Activated naive CD4-positive, alpha-beta T cell treated with anti-CD3 and anti-CD28 coated beads, Interleukin-2, amount 10 ng/mL, durations not matched to agents 7 days and 5 days (primary cell): Measurements from ENCODE around the gene USP37.

Experiments
- CTCF ChIA-PET: fragments of 350-600 bp; sonication (Branson Sonifier 250); formaldehyde crosslinking; loops from one replicate; lab custom pipeline; 2021; ENCODE audit warnings: antibody characterized with exemption; lab: Charles Lee
- DNase-seq: peaks from one replicate; pipeline ENCODE4 v3.0.0-alpha.2; 2020
- H3K27ac Mint-ChIP-seq: one replicate; pipeline ENCODE4 v1.8.0; 2021; ENCODE audit warnings: mild to moderate bottlenecking, moderate library complexity, mixed read lengths
- H3K27me3 Mint-ChIP-seq: one replicate; pipeline ENCODE4 v1.8.0; 2021; ENCODE audit warnings: mild to moderate bottlenecking, mixed read lengths
- H3K36me3 Mint-ChIP-seq: one replicate; pipeline ENCODE4 v1.8.0; 2021; ENCODE audit warnings: mixed read lengths
- H3K4me1 Mint-ChIP-seq: one replicate; pipeline ENCODE4 v1.8.0; 2021; ENCODE audit warnings: mixed read lengths
- H3K4me3 Mint-ChIP-seq: one replicate; pipeline ENCODE4 v1.8.0; 2021; ENCODE audit warnings: mild to moderate bottlenecking, moderate library complexity, mixed read lengths
- H3K9me3 Mint-ChIP-seq: one replicate; pipeline ENCODE4 v1.8.0; 2021; ENCODE audit warnings: mixed read lengths

The USP37 gene

DNA sequence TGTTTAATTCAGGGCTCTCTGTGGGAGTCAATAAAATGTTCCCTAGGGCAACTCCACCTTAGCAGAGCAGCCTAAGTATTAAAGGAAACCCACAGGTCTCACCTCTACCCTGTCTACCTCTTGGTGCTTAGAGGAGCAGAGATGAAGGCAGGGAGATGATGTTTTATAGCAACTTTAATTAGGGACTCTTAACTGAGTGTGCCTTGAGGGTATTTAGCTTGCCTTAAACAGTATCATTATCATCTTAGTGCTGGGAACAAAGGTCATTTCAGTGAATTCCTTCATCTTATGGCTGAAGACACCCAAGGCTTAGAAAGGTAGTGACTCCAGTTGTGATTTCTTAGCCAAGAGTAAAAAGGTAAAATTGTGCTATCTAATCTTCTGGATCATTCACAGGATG is 122.5 kb downstream of the USP37 start:
- Mint-ChIP-seq H3K27ac (no peak overlapping the region), H3K27me3 (no peaks in the 10 kb centered on the region), H3K4me1 (peaks cover 3% of the 10 kb centered on the region), H3K4me3 (no peak overlapping the region), H3K36me3 (peaks cover 24% of the 10 kb centered on the region), H3K9me3 (no peaks in the 10 kb centered on the region)
- CTCF ChIA-PET, result interaction anchor here (0.9 kb wide), 1 partner anchor 20 kb away, joined by 3 read pairs; no protein-coding TSS in a partner anchor
- DNase-seq, result no peak

DNA sequence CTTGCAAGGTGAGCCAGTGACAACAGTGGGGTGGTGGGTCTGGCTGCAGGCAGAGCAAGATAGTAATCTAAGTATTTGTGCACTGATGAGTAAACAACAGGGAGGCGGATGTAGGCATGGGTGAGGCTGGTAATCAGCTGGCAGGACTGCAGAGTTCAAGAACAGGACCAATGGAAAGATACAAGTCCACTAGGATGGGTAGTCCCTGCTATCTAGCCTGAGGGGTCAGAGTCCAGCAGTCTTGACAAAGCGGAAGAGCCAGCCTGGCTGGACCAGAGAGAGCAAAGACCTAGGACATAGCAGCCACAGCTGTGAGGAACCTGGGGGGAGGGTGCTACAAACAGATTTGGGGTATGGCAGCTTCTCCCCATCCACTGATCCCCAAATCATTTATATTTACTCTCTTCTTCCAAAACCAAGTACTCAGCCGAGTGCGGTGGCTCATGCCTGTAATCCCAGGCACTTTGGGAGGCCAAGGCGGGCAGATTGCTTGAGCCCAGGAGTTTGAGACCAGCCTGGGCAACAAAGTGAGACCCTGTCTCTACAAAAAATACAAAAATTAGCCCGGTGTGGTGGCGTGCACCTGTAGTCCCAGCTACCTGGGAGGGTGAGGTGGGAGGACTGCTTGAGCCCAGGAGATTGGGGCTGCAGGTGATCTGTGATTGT is 123.3 kb downstream of the USP37 start:
- Mint-ChIP-seq H3K4me1 (peaks cover 3% of the 10 kb centered on the region), H3K27ac (no peak overlapping the region), H3K9me3 (no peaks in the 10 kb centered on the region), H3K4me3 (no peak overlapping the region), H3K27me3 (no peaks in the 10 kb centered on the region), H3K36me3 (peaks cover 19% of the 10 kb centered on the region)
- DNase-seq, result no peak
- CTCF ChIA-PET, result no interaction called here

DNA sequence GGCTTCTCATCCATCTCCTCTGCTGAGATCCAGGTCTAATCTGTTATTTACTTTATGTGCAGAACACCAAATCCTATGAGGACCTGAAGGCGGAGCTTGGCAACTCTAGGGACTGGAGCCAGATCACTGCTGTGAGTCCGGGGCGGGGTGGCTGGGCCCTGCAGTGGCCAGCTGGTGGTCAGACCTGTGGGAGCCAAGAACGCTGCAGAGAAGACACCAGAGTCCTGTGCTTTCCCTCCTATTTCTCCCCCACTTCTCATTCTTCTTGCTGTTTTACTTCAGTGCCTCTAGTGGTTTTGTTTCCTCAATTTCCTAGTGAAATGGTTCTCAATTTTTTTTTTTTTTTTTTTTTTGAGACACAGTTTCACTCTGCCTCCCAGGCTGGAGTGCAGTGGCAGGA is 129.6 kb downstream of the USP37 start:
- H3K36me3 Mint-ChIP-seq, result no peaks in the 10 kb centered on the region
- CTCF ChIA-PET, result no interaction called here
- H3K9me3 Mint-ChIP-seq, result no peaks in the 10 kb centered on the region

DNA sequence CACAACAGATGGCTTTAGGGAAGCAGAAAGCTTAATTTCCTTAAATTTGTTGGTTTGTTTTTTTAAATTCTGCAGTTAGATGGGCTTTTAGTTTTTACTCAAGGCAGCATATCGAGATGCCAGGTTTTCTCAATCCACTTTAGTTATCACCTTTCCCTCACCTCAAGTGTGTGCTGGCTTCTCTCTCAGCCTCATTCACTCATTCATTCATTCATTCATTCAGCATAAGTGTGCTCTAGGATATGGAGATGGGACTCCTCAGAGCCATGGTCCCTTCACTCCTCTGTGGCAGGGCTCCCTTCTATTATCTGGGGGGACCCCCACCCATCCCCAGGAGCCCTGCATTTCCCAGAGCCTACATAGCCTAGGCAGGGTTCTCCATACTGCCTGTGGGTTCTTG is 130.2 kb downstream of the USP37 start:
- Mint-ChIP-seq H3K27ac (no peak overlapping the region), H3K9me3 (no peaks in the 10 kb centered on the region), H3K27me3 (peaks cover 15% of the 10 kb centered on the region), H3K4me3 (no peak overlapping the region), H3K36me3 (no peaks in the 10 kb centered on the region), H3K4me1 (no peaks in the 10 kb centered on the region)
- DNase-seq, result no peak
- CTCF ChIA-PET, result no interaction called here

More for the DNA sequence above, 129.6 kb downstream of the USP37 start:
- Mint-ChIP-seq H3K27ac (no peak overlapping the region), H3K4me3 (no peak overlapping the region), H3K27me3 (peaks cover 10% of the 10 kb centered on the region), H3K4me1 (no peaks in the 10 kb centered on the region)
- DNase-seq, result no peak

DNA sequence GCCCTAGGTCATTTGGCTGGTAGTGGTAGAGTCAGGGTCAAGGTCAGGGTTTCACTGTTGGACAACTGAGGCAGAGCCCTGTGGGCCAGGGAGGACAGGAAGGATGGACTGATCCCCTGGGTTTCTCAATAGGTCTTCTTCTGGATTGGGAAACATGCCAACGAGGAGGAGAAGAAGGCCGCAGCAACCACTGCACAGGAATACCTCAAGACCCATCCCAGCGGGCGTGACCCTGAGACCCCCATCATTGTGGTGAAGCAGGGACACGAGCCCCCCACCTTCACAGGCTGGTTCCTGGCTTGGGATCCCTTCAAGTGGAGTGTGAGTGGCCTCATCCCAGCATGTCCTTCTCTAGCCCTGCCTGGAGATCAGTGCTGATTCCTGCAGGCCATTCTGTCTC is 131.2 kb downstream of the USP37 start:
- CTCF ChIA-PET, result no interaction called here
- H3K27me3 Mint-ChIP-seq, result peaks cover 24% of the 10 kb centered on the region
- no peaks in the 10 kb centered on the region for H3K36me3 Mint-ChIP-seq
- no peak for DNase-seq
- no peak overlapping the region for H3K4me3 Mint-ChIP-seq
- H3K27ac Mint-ChIP-seq, result no peak overlapping the region
- no peaks in the 10 kb centered on the region for H3K9me3 Mint-ChIP-seq
- no peaks in the 10 kb centered on the region for H3K4me1 Mint-ChIP-seq

DNA sequence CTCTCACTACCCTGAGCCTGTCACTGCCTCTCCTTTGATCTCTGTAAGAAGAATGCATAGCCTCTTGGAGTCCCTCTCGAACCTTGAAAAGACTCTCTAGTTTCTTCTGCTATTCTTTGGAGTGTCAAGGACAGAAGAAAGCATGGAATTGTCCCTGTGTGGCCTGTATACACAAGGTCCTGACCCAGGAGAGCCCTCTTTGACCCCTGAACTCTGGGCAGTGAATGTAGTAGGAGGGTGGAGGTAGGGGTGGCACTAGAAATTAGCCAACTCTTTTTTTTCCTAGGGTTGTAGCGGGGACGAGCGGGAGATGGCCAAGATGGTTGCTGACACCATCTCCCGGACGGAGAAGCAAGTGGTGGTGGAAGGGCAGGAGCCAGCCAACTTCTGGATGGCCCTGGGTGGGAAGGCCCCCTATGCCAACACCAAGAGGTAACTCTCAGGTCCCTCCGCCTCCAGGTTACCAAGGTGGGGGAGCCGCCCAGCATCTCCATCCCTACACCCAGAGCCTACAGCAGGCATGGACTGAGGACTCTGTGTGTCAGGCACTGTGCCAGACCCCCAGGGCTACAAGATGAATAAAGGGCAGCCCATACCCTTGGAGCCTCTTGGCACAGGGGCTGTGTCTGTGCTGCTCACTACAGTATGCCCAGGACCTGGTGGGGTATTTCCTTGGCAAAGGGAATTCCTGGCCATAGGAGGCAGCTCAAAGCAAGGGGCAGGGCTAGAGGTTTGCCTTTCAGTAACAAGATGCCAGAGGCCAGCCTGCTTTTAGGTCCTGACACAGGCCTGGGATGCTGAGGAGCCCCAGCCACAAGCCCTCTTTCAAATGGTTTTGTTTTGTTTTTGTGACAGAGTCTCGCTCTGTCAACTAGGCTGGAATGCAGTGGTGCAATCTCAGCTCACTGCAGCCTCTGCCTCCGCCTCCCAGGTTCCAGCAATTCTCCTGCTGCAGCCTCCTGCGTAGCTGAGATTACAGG is 132.9 kb downstream of the USP37 start:
- Mint-ChIP-seq H3K4me1 (peaks cover 2% of the 10 kb centered on the region), H3K27ac (no peak overlapping the region), H3K4me3 (no peak overlapping the region), H3K27me3 (peaks cover 37% of the 10 kb centered on the region), H3K36me3 (no peaks in the 10 kb centered on the region), H3K9me3 (no peaks in the 10 kb centered on the region)
- no peak for DNase-seq
- CTCF ChIA-PET, result no interaction called here

DNA sequence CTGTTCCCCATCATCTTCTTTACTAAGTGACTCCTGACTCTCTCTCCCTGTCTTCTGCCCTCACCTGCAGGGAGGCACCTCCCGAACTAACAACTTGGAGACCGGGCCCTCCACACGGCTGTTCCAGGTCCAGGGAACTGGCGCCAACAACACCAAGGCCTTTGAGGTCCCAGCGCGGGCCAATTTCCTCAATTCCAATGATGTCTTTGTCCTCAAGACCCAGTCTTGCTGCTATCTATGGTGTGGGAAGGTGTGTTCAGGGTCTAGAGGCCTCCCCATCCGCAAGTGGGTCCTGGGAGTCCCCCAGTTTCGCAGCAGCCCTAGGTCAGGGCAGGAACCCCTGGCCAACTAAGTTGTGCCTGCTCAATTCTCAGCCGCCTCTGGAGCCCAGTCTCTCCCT is 133.7 kb downstream of the USP37 start:
- CTCF ChIA-PET, result no interaction called here
- H3K27ac Mint-ChIP-seq, result no peak overlapping the region
- no peaks in the 10 kb centered on the region for H3K36me3 Mint-ChIP-seq
- peaks cover 3% of the 10 kb centered on the region for H3K4me1 Mint-ChIP-seq
- peaks cover 38% of the 10 kb centered on the region for H3K27me3 Mint-ChIP-seq
- no peak for DNase-seq
- H3K4me3 Mint-ChIP-seq, result no peak overlapping the region
- H3K9me3 Mint-ChIP-seq, result no peaks in the 10 kb centered on the region

DNA sequence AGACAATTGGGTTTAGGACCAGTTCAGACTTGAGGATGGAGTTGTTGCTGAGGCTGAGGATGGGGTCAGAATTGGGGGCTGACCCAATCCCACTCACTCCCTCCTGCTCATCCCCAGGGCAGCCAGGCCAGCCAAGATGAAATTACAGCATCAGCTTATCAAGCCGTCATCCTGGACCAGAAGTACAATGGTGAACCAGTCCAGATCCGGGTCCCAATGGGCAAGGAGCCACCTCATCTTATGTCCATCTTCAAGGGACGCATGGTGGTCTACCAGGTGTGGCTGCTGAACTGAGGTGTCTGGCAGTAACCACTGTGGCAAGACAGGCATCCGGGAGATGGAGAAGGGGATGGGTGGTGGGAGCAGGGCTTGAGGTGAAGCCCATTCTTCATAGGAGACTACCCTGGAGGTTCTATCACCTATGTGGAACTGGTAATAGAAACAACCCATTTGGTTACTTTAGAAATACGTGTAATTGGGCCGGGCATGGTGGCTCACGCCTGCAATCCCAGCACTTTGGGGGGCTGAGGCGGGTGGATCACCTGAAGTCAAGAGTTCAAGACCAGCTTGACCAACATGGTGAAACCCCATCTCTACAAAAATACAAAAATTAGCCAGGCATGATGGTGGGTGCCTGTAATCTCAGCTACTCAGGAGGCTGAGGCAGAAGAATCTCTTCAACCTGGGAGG is 135.3 kb downstream of the USP37 start:
- peaks cover 3% of the 10 kb centered on the region for H3K4me1 Mint-ChIP-seq
- H3K27ac Mint-ChIP-seq, result no peak overlapping the region
- H3K4me3 Mint-ChIP-seq, result no peak overlapping the region
- CTCF ChIA-PET, result no interaction called here
- no peaks in the 10 kb centered on the region for H3K36me3 Mint-ChIP-seq
- H3K27me3 Mint-ChIP-seq, result peaks cover 38% of the 10 kb centered on the region
- no peak for DNase-seq
- no peaks in the 10 kb centered on the region for H3K9me3 Mint-ChIP-seq

DNA sequence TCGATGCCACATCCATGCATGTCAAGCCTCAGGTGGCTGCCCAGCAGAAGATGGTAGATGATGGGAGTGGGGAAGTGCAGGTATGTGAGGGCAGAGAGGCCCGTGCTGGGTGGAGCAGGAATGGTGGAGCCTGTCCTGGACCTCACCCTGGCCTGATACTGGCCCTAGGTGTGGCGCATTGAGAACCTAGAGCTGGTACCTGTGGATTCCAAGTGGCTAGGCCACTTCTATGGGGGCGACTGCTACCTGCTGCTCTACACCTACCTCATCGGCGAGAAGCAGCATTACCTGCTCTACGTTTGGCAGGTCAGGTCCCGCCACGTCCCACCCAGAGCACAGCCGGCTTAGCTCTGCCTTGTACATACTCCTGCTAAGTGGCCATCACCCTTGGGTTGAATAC is 136.3 kb downstream of the USP37 start:
- no peak overlapping the region for H3K4me3 Mint-ChIP-seq
- no peak for DNase-seq
- peaks cover 3% of the 10 kb centered on the region for H3K4me1 Mint-ChIP-seq
- no peak overlapping the region for H3K27ac Mint-ChIP-seq
- CTCF ChIA-PET, result no interaction called here
- H3K27me3 Mint-ChIP-seq, result peaks cover 38% of the 10 kb centered on the region
- no peaks in the 10 kb centered on the region for H3K9me3 Mint-ChIP-seq
- H3K36me3 Mint-ChIP-seq, result no peaks in the 10 kb centered on the region

DNA sequence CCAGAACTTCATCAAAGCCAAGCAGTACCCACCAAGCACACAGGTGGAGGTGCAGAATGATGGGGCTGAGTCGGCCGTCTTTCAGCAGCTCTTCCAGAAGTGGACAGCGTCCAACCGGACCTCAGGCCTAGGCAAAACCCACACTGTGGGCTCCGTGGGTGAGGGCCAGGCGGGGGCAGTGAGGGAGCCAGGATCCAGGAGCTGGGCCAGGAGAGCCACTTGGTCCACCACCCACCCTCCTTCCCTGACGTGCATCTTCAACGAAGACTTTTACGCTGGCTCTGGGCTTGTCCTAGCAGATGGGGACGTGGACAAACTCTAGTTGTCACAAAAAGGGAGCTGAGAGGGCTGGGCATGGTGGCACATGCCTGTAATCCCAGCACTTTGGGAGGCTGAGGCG is 137.4 kb downstream of the USP37 start:
- Mint-ChIP-seq H3K9me3 (no peaks in the 10 kb centered on the region), H3K27me3 (peaks cover 38% of the 10 kb centered on the region), H3K36me3 (no peaks in the 10 kb centered on the region), H3K4me1 (peaks cover 3% of the 10 kb centered on the region), H3K27ac (no peak overlapping the region), H3K4me3 (no peak overlapping the region)
- no peak for DNase-seq
- CTCF ChIA-PET, result no interaction called here

DNA sequence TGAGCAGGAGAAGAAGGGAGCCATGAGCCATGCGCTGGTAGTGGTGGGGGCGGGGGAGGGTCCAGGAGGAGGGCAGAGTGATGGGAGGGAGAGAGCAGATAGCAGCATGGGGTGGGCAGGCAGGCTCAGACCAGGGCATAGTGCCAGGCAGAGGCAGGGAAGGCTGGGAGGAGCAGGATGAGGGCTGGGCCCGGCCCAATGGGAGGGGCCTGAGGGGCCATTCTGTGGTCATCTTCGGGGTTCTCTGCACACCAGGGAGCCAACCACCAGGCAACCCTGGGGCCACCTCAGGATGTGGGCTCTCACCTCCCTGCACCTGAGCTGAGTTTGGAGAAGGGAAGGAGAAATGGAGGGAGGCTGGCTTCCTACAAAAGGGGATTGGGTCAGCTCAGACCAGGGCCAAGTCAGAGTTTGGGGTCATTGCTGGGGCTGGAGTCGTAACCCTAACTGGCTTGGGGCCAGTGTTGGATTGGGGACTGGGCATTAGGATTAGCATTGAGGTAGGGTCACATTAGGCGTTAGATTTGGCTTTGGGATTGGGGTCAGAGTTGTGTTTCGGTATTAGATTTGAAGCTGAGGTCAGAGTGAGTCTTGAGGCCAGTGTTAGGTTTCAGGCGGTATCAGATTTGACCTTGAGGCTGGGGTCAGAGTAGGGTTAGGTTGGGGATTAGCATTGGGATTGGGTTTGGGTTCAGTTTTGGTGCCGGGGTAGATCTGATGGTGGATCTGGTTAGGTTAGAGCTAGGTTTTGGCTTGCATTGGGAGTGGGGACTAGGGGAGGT is 138.0 kb downstream of the USP37 start:
- CTCF ChIA-PET, result no interaction called here

DNA sequence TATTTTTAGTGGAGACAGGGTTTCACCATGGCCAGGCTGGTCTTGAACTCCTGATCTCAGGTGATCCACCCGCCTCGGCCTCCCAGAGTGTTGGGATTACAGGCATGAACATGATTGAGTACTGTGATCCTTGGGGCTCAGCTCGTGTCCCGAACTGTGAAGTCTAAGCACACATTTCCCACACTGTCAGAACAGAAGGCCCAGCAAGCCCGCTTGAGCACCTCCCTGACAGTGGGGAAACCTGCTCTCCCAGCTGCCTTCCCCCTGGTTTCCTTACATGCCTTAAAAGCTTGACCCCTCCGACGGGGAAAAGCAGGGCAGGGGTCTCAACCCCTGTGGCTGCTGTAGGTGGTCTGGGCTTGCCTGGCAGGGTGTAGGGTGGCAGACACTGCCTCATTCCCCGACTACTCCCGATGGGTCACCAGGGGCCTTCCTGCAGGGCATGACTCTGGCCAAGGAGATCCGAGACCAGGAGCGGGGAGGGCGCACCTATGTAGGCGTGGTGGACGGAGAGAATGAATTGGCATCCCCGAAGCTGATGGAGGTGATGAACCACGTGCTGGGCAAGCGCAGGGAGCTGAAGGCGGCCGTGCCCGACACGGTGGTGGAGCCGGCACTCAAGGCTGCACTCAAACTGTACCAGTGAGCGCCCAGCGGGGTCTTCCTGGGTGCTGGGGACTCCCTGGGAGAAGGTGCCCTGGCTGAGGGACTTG is 139.1 kb downstream of the USP37 start:
- CTCF ChIA-PET, result no interaction called here
- peaks cover 3% of the 10 kb centered on the region for H3K4me1 Mint-ChIP-seq
- no peak for DNase-seq
- no peaks in the 10 kb centered on the region for H3K9me3 Mint-ChIP-seq
- H3K27me3 Mint-ChIP-seq, result peaks cover 30% of the 10 kb centered on the region
- no peak overlapping the region for H3K27ac Mint-ChIP-seq
- H3K4me3 Mint-ChIP-seq, result no peak overlapping the region
- no peaks in the 10 kb centered on the region for H3K36me3 Mint-ChIP-seq

More for the DNA sequence above, 138.0 kb downstream of the USP37 start:
- H3K27me3 Mint-ChIP-seq, result peaks cover 37% of the 10 kb centered on the region
- H3K36me3 Mint-ChIP-seq, result no peaks in the 10 kb centered on the region
- H3K27ac Mint-ChIP-seq, result no peak overlapping the region
- no peaks in the 10 kb centered on the region for H3K9me3 Mint-ChIP-seq
- DNase-seq, result no peak
- no peak overlapping the region for H3K4me3 Mint-ChIP-seq
- peaks cover 3% of the 10 kb centered on the region for H3K4me1 Mint-ChIP-seq

DNA sequence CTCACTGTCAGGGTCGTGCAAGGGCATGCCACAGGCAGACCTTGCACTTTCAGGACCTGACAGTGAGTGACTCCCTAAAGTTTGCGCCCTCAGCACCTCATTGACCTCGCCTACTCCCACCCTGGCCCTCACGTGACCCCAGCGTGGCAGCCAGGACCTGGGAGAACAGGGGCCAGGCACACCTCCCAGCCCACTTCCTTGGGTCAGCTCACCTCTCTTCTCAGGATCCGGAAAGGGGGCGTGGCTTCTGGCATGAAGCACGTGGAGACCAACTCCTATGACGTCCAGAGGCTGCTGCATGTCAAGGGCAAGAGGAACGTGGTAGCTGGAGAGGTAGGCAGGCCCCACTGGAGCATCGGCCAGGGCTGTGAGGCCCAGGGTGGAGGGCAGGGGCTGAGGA is 140.4 kb downstream of the USP37 start:
- Mint-ChIP-seq H3K27ac (no peak overlapping the region), H3K27me3 (peaks cover 33% of the 10 kb centered on the region), H3K36me3 (no peaks in the 10 kb centered on the region), H3K9me3 (no peaks in the 10 kb centered on the region), H3K4me1 (peaks cover 3% of the 10 kb centered on the region), H3K4me3 (no peak overlapping the region)
- no peak for DNase-seq
- CTCF ChIA-PET, result no interaction called here
